Measurements from ENCODE around the gene DLD. TPM values are rescaled to one million over a fixed set of nuclear protein-coding genes. Genes with fewer than 3 reads are reported as not detected.

DLD gene
- total and polyA plus RNA-seq, 2 experiments from 2014 or later, result 84.9 to 129 TPM

GRCh38 chr7:107850216-107850615 lies 40.8 kb upstream of the DLD start:
- no peak for DNase-seq (ENCODE audit: low spot score)
- Histone ChIP-seq H3K27ac (peak overlapping the region; percentile 63), H3K4me2 (no peak overlapping the region), H3K4me3 (no peak overlapping the region), H3K27me3 (no peaks in the 10 kb centered on the region), H3K36me3 (replicated peaks; ENCODE audit: insufficient read depth, low read depth) (no peaks in the 10 kb centered on the region), H3K4me1 (ENCODE audit: insufficient read depth) (peaks cover 4% of the 10 kb centered on the region), H4K20me1 (ENCODE audit: insufficient read depth, poor library complexity, severe bottlenecking) (no peaks in the 10 kb centered on the region), H3K9me3 (ENCODE audit: low read depth) (no peaks in the 10 kb centered on the region), H3K9me2 (replicated peaks; ENCODE audit: insufficient read depth) (no peaks in the 10 kb centered on the region), H3K79me2 (no peaks in the 10 kb centered on the region), H2AFZ (no peak overlapping the region)
- TF ChIP-seq, protein P1, sequence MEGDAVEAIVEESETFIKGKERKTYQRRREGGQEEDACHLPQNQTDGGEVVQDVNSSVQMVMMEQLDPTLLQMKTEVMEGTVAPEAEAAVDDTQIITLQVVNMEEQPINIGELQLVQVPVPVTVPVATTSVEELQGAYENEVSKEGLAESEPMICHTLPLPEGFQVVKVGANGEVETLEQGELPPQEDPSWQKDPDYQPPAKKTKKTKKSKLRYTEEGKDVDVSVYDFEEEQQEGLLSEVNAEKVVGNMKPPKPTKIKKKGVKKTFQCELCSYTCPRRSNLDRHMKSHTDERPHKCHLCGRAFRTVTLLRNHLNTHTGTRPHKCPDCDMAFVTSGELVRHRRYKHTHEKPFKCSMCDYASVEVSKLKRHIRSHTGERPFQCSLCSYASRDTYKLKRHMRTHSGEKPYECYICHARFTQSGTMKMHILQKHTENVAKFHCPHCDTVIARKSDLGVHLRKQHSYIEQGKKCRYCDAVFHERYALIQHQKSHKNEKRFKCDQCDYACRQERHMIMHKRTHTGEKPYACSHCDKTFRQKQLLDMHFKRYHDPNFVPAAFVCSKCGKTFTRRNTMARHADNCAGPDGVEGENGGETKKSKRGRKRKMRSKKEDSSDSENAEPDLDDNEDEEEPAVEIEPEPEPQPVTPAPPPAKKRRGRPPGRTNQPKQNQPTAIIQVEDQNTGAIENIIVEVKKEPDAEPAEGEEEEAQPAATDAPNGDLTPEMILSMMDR (IDR thresholded peaks at IDR 0.05; ENCODE audit: poor library complexity), result no peak
- no peak for TF ChIP-seq EZH2 (IDR thresholded peaks at IDR 0.05; ENCODE audit: borderline replicate concordance)
- no peak for TF ChIP-seq EZH2phosphoT487 (IDR thresholded peaks at IDR 0.05; ENCODE audit: low read depth, severe bottlenecking, unreplicated experiment)
- whole genome bisulfite sequencing (ENCODE audit: low lambda C conversion rate, missing lambda C conversion rate), result 85% methylated on average over 3 of the region's 4 CpGs

DNA sequence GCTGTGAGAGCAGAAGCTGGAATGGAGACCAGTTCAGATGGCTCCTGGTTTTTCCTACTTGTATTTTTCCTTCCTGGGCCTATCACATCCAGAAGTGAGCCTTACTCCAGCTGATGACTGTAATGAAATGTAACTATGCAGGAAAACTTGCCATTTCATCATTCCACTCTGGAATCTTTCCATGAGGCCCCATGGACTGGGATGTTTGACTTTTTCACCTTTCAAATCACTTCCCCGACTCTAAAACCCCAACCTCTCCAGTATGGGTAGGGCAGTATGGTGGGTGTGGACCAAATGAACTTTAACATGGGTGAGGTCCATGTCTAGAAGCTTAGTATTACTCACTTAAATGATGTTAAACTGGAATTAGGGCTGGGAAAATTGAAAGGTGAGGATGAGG lies 40.3 kb upstream of the DLD start:
- TF ChIP-seq, protein P1 (IDR thresholded peaks at IDR 0.05; ENCODE audit: poor library complexity), result no peak
- TF ChIP-seq EZH2 (IDR thresholded peaks at IDR 0.05; ENCODE audit: borderline replicate concordance) (no peak), EZH2phosphoT487 (IDR thresholded peaks at IDR 0.05; ENCODE audit: low read depth, severe bottlenecking, unreplicated experiment) (no peak)
- no peaks in the 10 kb centered on the region for H3K36me3 ChIP-seq (replicated peaks; ENCODE audit: insufficient read depth, low read depth)
- H3K79me2 ChIP-seq, result no peaks in the 10 kb centered on the region
- no peaks in the 10 kb centered on the region for H3K9me3 ChIP-seq (ENCODE audit: low read depth)
- DNase-seq (ENCODE audit: low spot score), result peak; percentile 42
- H3K4me2 ChIP-seq, result no peak overlapping the region
- WGBS (ENCODE audit: low lambda C conversion rate, missing lambda C conversion rate), result 33% methylated on average over 1 of the region's 1 CpG
- H4K20me1 ChIP-seq (ENCODE audit: insufficient read depth, poor library complexity, severe bottlenecking), result no peaks in the 10 kb centered on the region
- no peak overlapping the region for H2AFZ ChIP-seq
- no peaks in the 10 kb centered on the region for H3K27me3 ChIP-seq
- H3K4me3 ChIP-seq, result no peak overlapping the region
- H3K27ac ChIP-seq, result peak overlapping the region; percentile 63
- H3K9me2 ChIP-seq (replicated peaks; ENCODE audit: insufficient read depth), result no peaks in the 10 kb centered on the region
- peaks cover 4% of the 10 kb centered on the region for H3K4me1 ChIP-seq (ENCODE audit: insufficient read depth)

- Histone ChIP-seq H3K27ac (no peak overlapping the region), H4K20me1 (ENCODE audit: insufficient read depth, poor library complexity, severe bottlenecking) (no peaks in the 10 kb centered on the region), H3K4me1 (ENCODE audit: insufficient read depth) (peaks cover 4% of the 10 kb centered on the region), H3K9me2 (replicated peaks; ENCODE audit: insufficient read depth) (no peaks in the 10 kb centered on the region), H3K4me2 (no peak overlapping the region), H3K4me3 (no peak overlapping the region), H3K9me3 (ENCODE audit: low read depth) (no peaks in the 10 kb centered on the region), H3K27me3 (no peaks in the 10 kb centered on the region), H2AFZ (no peak overlapping the region), H3K79me2 (no peaks in the 10 kb centered on the region), H3K36me3 (replicated peaks; ENCODE audit: insufficient read depth, low read depth) (no peaks in the 10 kb centered on the region)
- DNase-seq (ENCODE audit: low spot score), result no peak
- 97% methylated on average over 1 of the region's 1 CpG for WGBS (ENCODE audit: low lambda C conversion rate, missing lambda C conversion rate)
- TF ChIP-seq EZH2 (IDR thresholded peaks at IDR 0.05; ENCODE audit: borderline replicate concordance), result no peak
- TF ChIP-seq, protein P1 (IDR thresholded peaks at IDR 0.05; ENCODE audit: poor library complexity), result no peak
- no peak for TF ChIP-seq EZH2phosphoT487 (IDR thresholded peaks at IDR 0.05; ENCODE audit: low read depth, severe bottlenecking, unreplicated experiment)
Measured at GRCh38 chr7:107854454-107854853, 36.5 kb upstream of the DLD start.

DNA sequence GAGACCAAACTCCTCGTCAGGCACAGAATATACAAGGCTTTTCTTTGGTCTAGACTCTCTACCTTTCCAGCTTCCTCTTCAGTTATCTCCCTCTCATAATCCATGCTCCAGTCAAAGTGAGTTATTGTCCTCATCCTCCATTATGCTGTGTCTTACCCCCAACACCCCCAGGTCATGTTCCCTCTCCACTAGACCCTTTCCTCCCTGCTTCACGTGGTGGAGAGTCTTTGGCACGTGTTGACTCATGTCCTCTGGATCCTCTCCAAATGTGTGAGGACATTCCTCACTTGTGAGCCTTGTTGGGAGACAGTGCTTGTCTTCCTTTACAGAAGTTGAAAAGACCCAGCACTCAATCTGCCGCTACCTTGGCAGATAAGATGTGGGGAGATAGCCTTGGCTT lies 36.0 kb upstream of the DLD start:
- Histone ChIP-seq H3K27ac (no peak overlapping the region), H2AFZ (no peak overlapping the region), H3K4me1 (ENCODE audit: insufficient read depth) (peaks cover 4% of the 10 kb centered on the region), H3K27me3 (no peaks in the 10 kb centered on the region), H3K9me2 (replicated peaks; ENCODE audit: insufficient read depth) (no peaks in the 10 kb centered on the region), H3K4me2 (no peak overlapping the region), H4K20me1 (ENCODE audit: insufficient read depth, poor library complexity, severe bottlenecking) (no peaks in the 10 kb centered on the region), H3K79me2 (no peaks in the 10 kb centered on the region), H3K9me3 (ENCODE audit: low read depth) (no peaks in the 10 kb centered on the region), H3K36me3 (replicated peaks; ENCODE audit: insufficient read depth, low read depth) (no peaks in the 10 kb centered on the region), H3K4me3 (no peak overlapping the region)
- 79% methylated on average over 4 of the region's 4 CpGs for WGBS (ENCODE audit: low lambda C conversion rate, missing lambda C conversion rate)
- DNase-seq (ENCODE audit: low spot score), result no peak
- TF ChIP-seq, protein P1 (IDR thresholded peaks at IDR 0.05; ENCODE audit: poor library complexity), result no peak
- TF ChIP-seq EZH2 (IDR thresholded peaks at IDR 0.05; ENCODE audit: borderline replicate concordance), result no peak
- TF ChIP-seq EZH2phosphoT487 (IDR thresholded peaks at IDR 0.05; ENCODE audit: low read depth, severe bottlenecking, unreplicated experiment), result no peak
